ENCODE data around the gene NAA20. TPM values are rescaled to one million over a fixed set of nuclear protein-coding genes. Genes with fewer than 3 reads are reported as not detected.

NAA20 gene
- total and polyA plus RNA-seq, 2 of the 13 experiments (the other 11 are each of a cell fraction or from before 2014, with no cell fraction given) = 81.9 to 82.8 TPM

- TF ChIP-seq KLF12 (CRISPR knock-in tag; IDR thresholded peaks at IDR 0.05; ENCODE audit: borderline replicate concordance) (no peak), ZNF414 (CRISPR knock-in tag; IDR thresholded peaks at IDR 0.05) (no peak), MYNN (CRISPR knock-in tag; IDR thresholded peaks at IDR 0.05; ENCODE audit: low read depth) (no peak), RBM39 (IDR thresholded peaks at IDR 0.05; ENCODE audit: low read depth, low read length, poor library complexity, severe bottlenecking) (no peak), FOXA3 (CRISPR knock-in tag; IDR thresholded peaks at IDR 0.05) (peak; percentile 99), IRX3 (CRISPR knock-in tag; IDR thresholded peaks at IDR 0.05; ENCODE audit: borderline replicate concordance, low read depth) (no peak), CREM (IDR thresholded peaks at IDR 0.05) (peak; percentile 63; the same call in 1 of the 2 replicates), CREM (CRISPR knock-in tag; IDR thresholded peaks at IDR 0.05) (no peak), ZBTB2 (CRISPR knock-in tag; IDR thresholded peaks at IDR 0.05; ENCODE audit: low read depth) (no peak), ZSCAN29 (CRISPR knock-in tag; conservative IDR thresholded peaks at IDR 0.05) (no peak), MAX (IDR thresholded peaks at IDR 0.05) (peak; percentile 96), ARNT2 (CRISPR knock-in tag; IDR thresholded peaks at IDR 0.05; ENCODE audit: low read depth) (no peak), MEF2D (CRISPR knock-in tag; IDR thresholded peaks at IDR 0.05) (peak; percentile 75; the same call in 1 of the 2 replicates), RNF219 (CRISPR knock-in tag; IDR thresholded peaks at IDR 0.05) (no peak), PBX2 (CRISPR knock-in tag; IDR thresholded peaks at IDR 0.05) (peak; percentile 63), HDAC1 (CRISPR knock-in tag; IDR thresholded peaks at IDR 0.05) (peak; percentile 28; the same call in 1 of the 2 replicates), SIX4 (CRISPR knock-in tag; IDR thresholded peaks at IDR 0.05) (peak; percentile 97), TARDBP (CRISPR knock-in tag; IDR thresholded peaks at IDR 0.05) (peak; percentile 69; the same call in 1 of the 2 replicates), ZGPAT (CRISPR knock-in tag; IDR thresholded peaks at IDR 0.05) (peak; percentile 71), THRA (CRISPR knock-in tag; IDR thresholded peaks at IDR 0.05; ENCODE audit: borderline replicate concordance) (peak; percentile 94), KDM6A (CRISPR knock-in tag; IDR thresholded peaks at IDR 0.05; ENCODE audit: low read depth) (peak; percentile 96)
These were observed 6.3 kb upstream of the NAA20 start (continued) for GRCh38 chr20:20010639-20011500.
